KMS-11 (cell line): ENCODE results near the gene ABCD1.
"Not testable (repeated sequence)": the region's sequence is repeated elsewhere in the genome, so short reads cannot be mapped to it uniquely, and the experiment has no call there.

Source experiments
- H2AFZ ChIP-seq: fragments of 200-600 bp; sonication (generic); 2 replicates; pipeline ENCODE4 v1.6.1; 2016; ENCODE audit warnings: antibody characterized with exemption, mixed run types, low read depth
- H3K27ac ChIP-seq: fragments of 200-600 bp; sonication (generic); 2 replicates; pipeline ENCODE4 v1.6.1; 2016; ENCODE audit warnings: mild to moderate bottlenecking, mixed run types
- H3K27me3 ChIP-seq: fragments of 200-600 bp; sonication (generic); 2 replicates; pipeline ENCODE4 v1.6.1; 2017; ENCODE audit warnings: mild to moderate bottlenecking, low read depth, mixed run types, moderate library complexity; ENCODE audit not compliant: insufficient read depth
- H3K36me3 ChIP-seq: fragments of 200-600 bp; sonication (generic); 2 replicates; pipeline ENCODE4 v1.6.1; 2017; ENCODE audit warnings: mild to moderate bottlenecking, mixed run types; ENCODE audit not compliant: insufficient read depth
- H3K4me1 ChIP-seq: fragments of 200-600 bp; sonication (generic); 2 replicates; pipeline ENCODE4 v1.6.1; 2016; ENCODE audit warnings: mild to moderate bottlenecking, low read depth, mixed run types; ENCODE audit not compliant: poor library complexity, severe bottlenecking
- H3K4me2 ChIP-seq: fragments of 200-600 bp; sonication (generic); 2 replicates; pipeline ENCODE4 v1.7.0; 2016; ENCODE audit warnings: mild to moderate bottlenecking, mixed run types
- H3K4me3 ChIP-seq: fragments of 200-600 bp; sonication (generic); IDR thresholded peaks from 2 replicates; pipeline ENCODE4 v1.6.1; 2017; ENCODE audit warnings: low read depth, low read length, mixed read lengths; ENCODE audit not compliant: insufficient read depth
- H3K79me2 ChIP-seq: fragments of 200-600 bp; sonication (generic); 2 replicates; pipeline ENCODE4 v1.6.1; 2016; ENCODE audit warnings: low read depth, mixed run types; ENCODE audit not compliant: insufficient read depth
- H3K9ac ChIP-seq: fragments of 200-600 bp; sonication (generic); 2 replicates; pipeline ENCODE4 v1.6.1; 2016; ENCODE audit warnings: mild to moderate bottlenecking, mixed run types
- H4K20me1 ChIP-seq: fragments of 200-600 bp; sonication (generic); 2 replicates; pipeline ENCODE4 v1.6.1; 2016; ENCODE audit warnings: mild to moderate bottlenecking, mixed run types; ENCODE audit not compliant: insufficient read depth
- TF ChIP-seq, protein P1 (sequence below): fragments of 200-600 bp; sonication (generic); conservative IDR thresholded peaks from 2 replicates; pipeline ENCODE4 v1.6.1; 2017; ENCODE audit warnings: low read depth, mild to moderate bottlenecking, antibody characterized with exemption, low read length, moderate library complexity, mixed read lengths

ABCD1 gene

DNA sequence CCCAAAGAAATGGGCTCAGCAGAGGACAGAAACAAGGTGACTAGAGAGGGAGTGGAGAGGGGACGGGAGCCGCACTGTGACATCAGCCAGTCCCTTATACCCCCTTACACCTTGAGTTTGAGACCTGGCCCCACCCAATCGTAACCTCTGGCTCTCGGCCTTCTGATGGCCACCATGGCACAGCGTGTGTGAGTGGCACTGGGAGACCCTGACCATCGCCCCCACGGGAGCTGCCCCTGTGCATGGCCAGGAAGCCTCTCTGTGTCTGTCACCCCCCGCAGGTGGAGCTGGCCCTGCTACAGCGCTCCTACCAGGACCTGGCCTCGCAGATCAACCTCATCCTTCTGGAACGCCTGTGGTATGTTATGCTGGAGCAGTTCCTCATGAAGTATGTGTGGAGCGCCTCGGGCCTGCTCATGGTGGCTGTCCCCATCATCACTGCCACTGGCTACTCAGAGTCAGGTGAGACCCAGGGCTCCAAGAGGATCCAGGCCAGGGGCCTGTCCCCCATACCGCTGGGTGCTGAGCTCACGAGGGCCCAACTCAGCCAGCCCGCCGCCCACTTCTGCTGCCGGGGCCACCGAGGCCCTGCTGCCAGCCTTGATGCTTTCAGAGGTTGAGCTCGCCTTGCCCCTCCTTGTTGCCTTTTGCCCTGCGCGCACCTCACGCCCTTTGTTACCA lies 4.4 kb downstream of the ABCD1 start:
- no peak overlapping the region for H3K9ac ChIP-seq
- no peaks in the 10 kb centered on the region for H3K27me3 ChIP-seq
- H3K4me1 ChIP-seq, result peaks cover 36% of the 10 kb centered on the region
- H3K4me3 ChIP-seq, result no peak overlapping the region
- H4K20me1 ChIP-seq, result no peaks in the 10 kb centered on the region
- TF ChIP-seq, protein P1, sequence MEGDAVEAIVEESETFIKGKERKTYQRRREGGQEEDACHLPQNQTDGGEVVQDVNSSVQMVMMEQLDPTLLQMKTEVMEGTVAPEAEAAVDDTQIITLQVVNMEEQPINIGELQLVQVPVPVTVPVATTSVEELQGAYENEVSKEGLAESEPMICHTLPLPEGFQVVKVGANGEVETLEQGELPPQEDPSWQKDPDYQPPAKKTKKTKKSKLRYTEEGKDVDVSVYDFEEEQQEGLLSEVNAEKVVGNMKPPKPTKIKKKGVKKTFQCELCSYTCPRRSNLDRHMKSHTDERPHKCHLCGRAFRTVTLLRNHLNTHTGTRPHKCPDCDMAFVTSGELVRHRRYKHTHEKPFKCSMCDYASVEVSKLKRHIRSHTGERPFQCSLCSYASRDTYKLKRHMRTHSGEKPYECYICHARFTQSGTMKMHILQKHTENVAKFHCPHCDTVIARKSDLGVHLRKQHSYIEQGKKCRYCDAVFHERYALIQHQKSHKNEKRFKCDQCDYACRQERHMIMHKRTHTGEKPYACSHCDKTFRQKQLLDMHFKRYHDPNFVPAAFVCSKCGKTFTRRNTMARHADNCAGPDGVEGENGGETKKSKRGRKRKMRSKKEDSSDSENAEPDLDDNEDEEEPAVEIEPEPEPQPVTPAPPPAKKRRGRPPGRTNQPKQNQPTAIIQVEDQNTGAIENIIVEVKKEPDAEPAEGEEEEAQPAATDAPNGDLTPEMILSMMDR, result no peak
- no peak overlapping the region for H3K4me2 ChIP-seq
- no peaks in the 10 kb centered on the region for H3K36me3 ChIP-seq
- no peak overlapping the region for H3K27ac ChIP-seq
- no peak overlapping the region for H2AFZ ChIP-seq
- H3K79me2 ChIP-seq, result no peaks in the 10 kb centered on the region

DNA sequence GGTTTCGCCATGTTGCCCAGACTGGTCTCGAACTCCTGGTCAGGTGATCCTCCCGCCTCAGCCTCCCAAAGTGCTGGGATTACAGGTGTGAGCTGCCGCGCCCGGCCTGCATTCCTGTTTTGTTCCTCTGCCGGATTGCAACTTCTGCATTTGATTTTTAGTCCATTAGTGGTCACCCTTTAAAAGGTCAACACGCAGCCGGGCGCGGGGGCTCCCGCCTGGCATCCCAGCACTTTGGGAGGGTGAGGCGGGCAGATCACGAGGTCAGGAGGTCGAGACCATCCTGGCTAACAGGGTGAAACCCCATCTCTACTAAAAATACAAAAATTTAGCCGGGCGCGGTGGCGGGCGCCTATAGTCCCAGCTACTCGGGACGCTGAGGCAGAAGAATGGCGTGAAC lies 5.5 kb downstream of the ABCD1 start:
- H4K20me1 ChIP-seq, H3K4me2 ChIP-seq, H3K36me3 ChIP-seq, H3K27me3 ChIP-seq, H3K79me2 ChIP-seq, H3K9ac ChIP-seq, H2AFZ ChIP-seq, H3K27ac ChIP-seq, H3K4me3 ChIP-seq: not testable (repeated sequence)
- peaks cover 36% of the 10 kb centered on the region for H3K4me1 ChIP-seq

DNA sequence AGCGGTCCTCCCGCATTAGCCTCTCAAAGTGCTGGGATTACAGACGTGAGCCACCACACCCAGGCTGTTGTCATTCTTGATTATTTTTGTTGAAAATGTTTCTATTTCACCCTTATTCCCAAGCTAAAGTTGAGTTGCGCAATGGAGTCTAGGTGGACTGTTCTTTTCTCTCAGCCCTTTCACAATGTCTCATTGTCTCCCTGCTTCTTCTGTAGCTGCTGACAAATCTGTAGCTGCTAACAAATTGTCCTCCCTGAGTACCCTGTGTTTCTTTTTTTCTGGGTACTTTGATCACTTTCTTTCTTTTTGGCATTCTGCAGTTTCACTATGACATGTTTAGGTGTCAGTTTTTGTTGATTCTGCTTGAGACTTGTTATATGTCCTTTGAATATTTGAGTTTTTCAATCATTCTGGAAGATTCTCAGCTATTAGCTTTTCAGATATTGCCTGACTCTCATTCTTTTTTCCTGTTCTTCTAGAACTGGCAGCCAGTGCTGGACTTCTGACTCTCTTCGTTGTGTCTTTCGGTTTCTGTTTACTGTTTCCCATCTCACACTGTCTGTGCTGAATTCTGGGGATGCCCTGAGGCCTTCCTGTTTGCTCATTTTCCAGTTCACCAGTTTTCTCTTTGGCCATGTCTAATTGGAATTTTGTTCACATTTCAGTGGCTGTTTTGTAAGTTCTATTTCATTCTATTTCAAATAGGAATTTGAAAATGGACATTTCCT lies 6.6 kb downstream of the ABCD1 start:
- Histone ChIP-seq H3K79me2 (no peaks in the 10 kb centered on the region), H3K9ac (no peak overlapping the region), H3K27me3 (no peaks in the 10 kb centered on the region), H2AFZ (no peak overlapping the region), H3K4me1 (peaks cover 31% of the 10 kb centered on the region), H3K4me3 (no peak overlapping the region), H3K36me3 (no peaks in the 10 kb centered on the region), H3K4me2 (peak overlapping the region; percentile 36; the same call in 1 of the 2 replicates), H3K27ac (no peak overlapping the region), H4K20me1 (no peaks in the 10 kb centered on the region)
- TF ChIP-seq, protein P1, result no peak

DNA sequence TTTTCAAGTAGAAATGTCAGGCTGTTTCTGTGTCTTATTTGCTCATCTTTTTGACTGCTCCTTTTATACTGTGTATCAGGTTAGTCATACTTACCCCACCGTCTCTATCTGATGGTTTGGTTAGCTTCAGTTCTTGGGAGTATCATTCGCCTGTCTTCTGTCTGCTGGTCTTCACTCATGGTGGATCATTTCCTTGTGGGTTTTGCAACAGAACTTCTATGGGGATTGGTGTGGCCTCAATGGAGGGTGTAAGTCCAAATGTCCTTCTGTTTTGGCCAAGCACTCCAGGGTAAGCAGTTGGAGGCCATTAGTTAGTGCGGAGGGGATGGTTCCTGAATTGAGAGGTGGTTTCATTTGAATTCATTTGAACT lies 7.2 kb downstream of the ABCD1 start:
- H4K20me1 ChIP-seq, result no peaks in the 10 kb centered on the region
- H3K9ac ChIP-seq, result no peak overlapping the region
- H3K27ac ChIP-seq, result no peak overlapping the region
- TF ChIP-seq, protein P1, result no peak
- H3K79me2 ChIP-seq, result no peaks in the 10 kb centered on the region
- H3K4me1 ChIP-seq, result peaks cover 26% of the 10 kb centered on the region
- peak overlapping the region; percentile 36; the same call in 1 of the 2 replicates for H3K4me2 ChIP-seq
- H3K4me3 ChIP-seq, result no peak overlapping the region
- H3K27me3 ChIP-seq, result no peaks in the 10 kb centered on the region
- no peak overlapping the region for H2AFZ ChIP-seq
- H3K36me3 ChIP-seq, result no peaks in the 10 kb centered on the region

DNA sequence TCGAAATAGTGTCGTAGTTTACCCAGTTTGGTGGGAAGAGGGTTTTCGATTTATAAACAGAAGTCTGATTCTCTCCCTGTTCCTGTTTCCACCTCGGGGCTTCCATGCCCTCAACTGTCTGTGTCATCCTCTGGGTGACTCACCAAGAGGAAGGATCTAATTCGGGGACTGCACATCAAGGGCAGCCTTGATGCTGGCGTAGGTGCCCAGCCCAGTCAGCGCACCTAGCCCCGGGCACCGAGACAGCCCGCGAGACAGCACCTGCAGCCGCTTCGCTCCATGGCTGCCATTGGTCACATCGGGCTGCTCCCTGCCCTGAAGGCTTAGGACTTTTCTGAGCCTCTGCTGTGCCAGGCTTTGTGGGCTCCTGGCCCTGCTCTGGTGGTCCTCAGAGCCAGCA lies 7.7 kb downstream of the ABCD1 start:
- Histone ChIP-seq H3K27ac (no peak overlapping the region), H3K36me3 (no peaks in the 10 kb centered on the region)
- TF ChIP-seq, protein P1, result no peak

More for the DNA sequence above, 7.7 kb downstream of the ABCD1 start:
- Histone ChIP-seq H3K9ac (no peak overlapping the region), H3K4me2 (no peak overlapping the region), H3K4me3 (no peak overlapping the region), H3K27me3 (no peaks in the 10 kb centered on the region), H2AFZ (no peak overlapping the region), H3K4me1 (peaks cover 21% of the 10 kb centered on the region), H3K79me2 (no peaks in the 10 kb centered on the region), H4K20me1 (no peaks in the 10 kb centered on the region)
